HepG2 (cell line): Measurements from ENCODE around the gene TTC39B.

Experiments
- BHLHE40 ChIP-seq: IDR thresholded peaks from 2 replicates; pipeline ENCODE4 v1.6.1; 2011; ENCODE audit warnings: low read length, improper control_type of control experiment
- FOSL2 ChIP-seq: sonication (generic); formaldehyde crosslinking; IDR thresholded peaks from 2 replicates; pipeline ENCODE4 v1.4.0; 2020; ENCODE audit warnings: missing genetic modification reagents
- GABPA ChIP-seq, 2 experiments: IDR thresholded peaks; 2 replicates each; pipeline ENCODE4 v1.6.1; 2011 to 2016; ENCODE audit warnings: low read depth in 2 of 2, low read length in 1 of 2, missing biosample characterization in 1 of 2, missing genetic modification characterization in 1 of 2
- POLR2A ChIP-seq, 2 experiments: IDR thresholded peaks; 2 replicates each; pipeline ENCODE4 v1.6.1; 2011; ENCODE audit warnings: low read depth in 2 of 2, low read length in 2 of 2, mild to moderate bottlenecking in 1 of 2, moderate library complexity in 1 of 2; ENCODE audit not compliant: insufficient read depth in 1 of 2
- SNRNP70 ChIP-seq: fragments of 200-400 bp; formaldehyde crosslinking; IDR thresholded peaks from 2 replicates; pipeline ENCODE4 v1.6.1; 2017; ENCODE audit warnings: mild to moderate bottlenecking, low read depth, low read length, moderate library complexity
- ZFP36 ChIP-seq: fragments of 150-350 bp; IDR thresholded peaks from 2 replicates; pipeline ENCODE4 v1.6.1; 2018; ENCODE audit warnings: borderline replicate concordance, low read length, low read depth; ENCODE audit not compliant: partially characterized antibody
- ZNF17 ChIP-seq: sonication (generic); formaldehyde crosslinking; IDR thresholded peaks from 2 replicates; pipeline ENCODE4 v1.5.0; 2020; ENCODE audit warnings: mild to moderate bottlenecking, missing genetic modification reagents
- ZNF431 ChIP-seq: sonication (generic); formaldehyde crosslinking; IDR thresholded peaks from 2 replicates; pipeline ENCODE4 v1.9.0; 2022; ENCODE audit warnings: missing genetic modification reagents, low read depth, mild to moderate bottlenecking, borderline replicate concordance
- ZNF704 ChIP-seq: sonication (generic); formaldehyde crosslinking; IDR thresholded peaks from 2 replicates; pipeline ENCODE4 v1.8.1; 2023; ENCODE audit warnings: mild to moderate bottlenecking, inconsistent platforms, moderate library complexity, missing genetic modification reagents, borderline replicate concordance
- ZSCAN29 ChIP-seq: sonication (generic); formaldehyde crosslinking; conservative IDR thresholded peaks from 2 replicates; pipeline ENCODE4 v1.4.0; 2020; ENCODE audit warnings: mild to moderate bottlenecking, missing genetic modification reagents

GRCh38 chr9:15271403-15271802 lies 35.6 kb downstream of the TTC39B start:
- TF ChIP-seq GABPA (IDR thresholded peaks at IDR 0.05; ENCODE audit: low read depth, low read length), result no peak
- no peak for TF ChIP-seq GABPA (CRISPR knock-in tag; IDR thresholded peaks at IDR 0.05; ENCODE audit: low read depth)
- no peak for TF ChIP-seq ZSCAN29 (CRISPR knock-in tag)
- TF ChIP-seq POLR2A (IDR thresholded peaks at IDR 0.05; ENCODE audit: insufficient read depth in 1 of 2, low read depth in 2 of 2, low read length in 2 of 2), result no peak
- TF ChIP-seq ZNF17 (CRISPR knock-in tag), result no peak
- no peak for TF ChIP-seq ZNF704 (CRISPR knock-in tag)
- TF ChIP-seq FOSL2 (CRISPR knock-in tag), result no peak
- TF ChIP-seq ZFP36, result no peak
- no peak for TF ChIP-seq SNRNP70
- TF ChIP-seq ZNF431 (CRISPR knock-in tag), result no peak
- TF ChIP-seq BHLHE40, result no peak
